Measurements from ENCODE around the gene ZNF534. TPM values are rescaled to one million over a fixed set of nuclear protein-coding genes. Genes with fewer than 3 reads are reported as not detected.
A peak's percentile ranks its signal among the peaks of the same experiment; 100 is the strongest.

The ZNF534 gene
- total RNA-seq, 1 experiment from 2014 or later = not detected

DNA sequence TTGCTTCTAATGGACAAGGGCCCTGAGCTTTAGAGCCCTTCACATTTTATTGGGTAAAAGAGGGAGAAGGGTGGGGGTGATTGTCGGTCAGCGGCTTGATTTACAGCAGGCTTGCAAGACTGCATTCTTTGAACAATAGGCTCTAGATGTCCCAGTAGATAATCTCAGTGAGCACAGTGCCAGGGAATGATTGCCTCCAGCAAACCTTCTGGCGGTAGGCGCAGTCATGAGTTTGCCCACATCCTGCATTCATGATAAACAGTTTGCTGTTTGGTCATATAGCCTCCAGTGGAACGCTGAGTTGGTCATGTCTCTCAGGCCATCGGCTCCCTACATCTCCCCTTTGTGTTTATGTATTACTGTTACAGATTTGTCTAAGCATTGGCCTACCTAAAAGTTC is 18.7 kb upstream of the ZNF534 start:
- Mint-ChIP-seq H3K9me3 (ENCODE audit: unreplicated experiment) (peaks cover 17% of the 10 kb centered on the region), H3K27ac (ENCODE audit: low read depth, unreplicated experiment) (no peak overlapping the region), H3K36me3 (ENCODE audit: insufficient read depth, unreplicated experiment) (peaks cover 37% of the 10 kb centered on the region), H3K4me1 (ENCODE audit: insufficient read depth, unreplicated experiment) (no peaks in the 10 kb centered on the region), H3K4me3 (ENCODE audit: unreplicated experiment) (no peak overlapping the region), H3K27me3 (ENCODE audit: insufficient read depth, unreplicated experiment) (no peaks in the 10 kb centered on the region)
- intact Hi-C loops (cut with micrococcal nuclease) = no loop called here
- TF ChIP-seq, protein P1, sequence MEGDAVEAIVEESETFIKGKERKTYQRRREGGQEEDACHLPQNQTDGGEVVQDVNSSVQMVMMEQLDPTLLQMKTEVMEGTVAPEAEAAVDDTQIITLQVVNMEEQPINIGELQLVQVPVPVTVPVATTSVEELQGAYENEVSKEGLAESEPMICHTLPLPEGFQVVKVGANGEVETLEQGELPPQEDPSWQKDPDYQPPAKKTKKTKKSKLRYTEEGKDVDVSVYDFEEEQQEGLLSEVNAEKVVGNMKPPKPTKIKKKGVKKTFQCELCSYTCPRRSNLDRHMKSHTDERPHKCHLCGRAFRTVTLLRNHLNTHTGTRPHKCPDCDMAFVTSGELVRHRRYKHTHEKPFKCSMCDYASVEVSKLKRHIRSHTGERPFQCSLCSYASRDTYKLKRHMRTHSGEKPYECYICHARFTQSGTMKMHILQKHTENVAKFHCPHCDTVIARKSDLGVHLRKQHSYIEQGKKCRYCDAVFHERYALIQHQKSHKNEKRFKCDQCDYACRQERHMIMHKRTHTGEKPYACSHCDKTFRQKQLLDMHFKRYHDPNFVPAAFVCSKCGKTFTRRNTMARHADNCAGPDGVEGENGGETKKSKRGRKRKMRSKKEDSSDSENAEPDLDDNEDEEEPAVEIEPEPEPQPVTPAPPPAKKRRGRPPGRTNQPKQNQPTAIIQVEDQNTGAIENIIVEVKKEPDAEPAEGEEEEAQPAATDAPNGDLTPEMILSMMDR (IDR thresholded peaks at IDR 0.05; ENCODE audit: unreplicated experiment) = no peak
- POLR2A ChIA-PET = no interaction called here
- no TSS peak for BruUV-seq (replicated peaks)
- CTCF ChIA-PET = no interaction called here
- DNase-seq (ENCODE audit: unreplicated experiment) = no peak

DNA sequence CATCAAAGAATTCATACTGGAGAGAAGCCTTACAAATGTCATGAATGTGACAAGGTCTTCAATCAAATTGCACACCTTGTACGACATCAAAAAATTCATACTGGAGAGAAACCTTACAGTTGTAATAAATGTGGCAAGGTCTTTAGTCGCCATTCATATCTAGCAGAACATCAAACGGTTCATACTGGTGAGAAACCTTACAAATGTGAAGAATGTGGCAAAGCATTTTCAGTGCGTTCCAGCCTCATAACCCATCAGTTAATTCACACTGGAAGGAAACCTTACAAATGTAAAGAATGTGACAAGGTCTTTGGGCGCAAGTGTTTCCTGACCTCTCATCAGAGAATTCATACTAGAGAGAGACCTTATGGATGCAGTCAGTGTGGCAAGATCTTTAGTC is 13.2 kb upstream of the ZNF534 start:
- no peak overlapping the region for H3K27ac Mint-ChIP-seq (ENCODE audit: low read depth, unreplicated experiment)
- H3K27me3 Mint-ChIP-seq (ENCODE audit: insufficient read depth, unreplicated experiment) = no peaks in the 10 kb centered on the region
- H3K36me3 Mint-ChIP-seq (ENCODE audit: insufficient read depth, unreplicated experiment) = peaks cover 5% of the 10 kb centered on the region
- H3K4me1 Mint-ChIP-seq (ENCODE audit: insufficient read depth, unreplicated experiment) = no peaks in the 10 kb centered on the region
- TF ChIP-seq, protein P1 (IDR thresholded peaks at IDR 0.05; ENCODE audit: unreplicated experiment) = no peak
- peaks cover 10% of the 10 kb centered on the region for H3K9me3 Mint-ChIP-seq (ENCODE audit: unreplicated experiment)
- CTCF ChIA-PET = no interaction called here
- intact Hi-C loops (cut with micrococcal nuclease) = no loop called here
- POLR2A ChIA-PET = no interaction called here
- TSS peak; percentile 10 for BruUV-seq (replicated peaks)
- no peak overlapping the region for H3K4me3 Mint-ChIP-seq (ENCODE audit: unreplicated experiment)
- no peak for DNase-seq (ENCODE audit: unreplicated experiment)

DNA sequence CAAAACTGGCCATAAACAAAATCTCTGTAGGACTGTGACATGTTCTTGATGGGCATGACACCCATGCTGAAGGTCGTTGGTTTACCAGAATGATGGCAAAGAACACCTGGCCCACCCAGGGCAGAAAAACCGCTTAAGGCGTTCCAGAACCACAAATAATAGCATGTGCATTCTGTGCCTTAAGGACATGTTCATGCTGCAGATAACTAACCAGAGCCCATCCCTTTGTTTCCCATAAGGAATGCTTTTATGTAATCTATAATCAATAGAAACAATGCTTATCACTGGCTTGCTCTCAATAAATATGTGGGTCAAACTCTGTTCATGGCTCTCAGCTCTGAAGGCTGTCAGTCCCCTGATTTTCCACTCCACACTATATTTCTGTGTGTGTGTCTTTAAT is 13.2 kb downstream of the ZNF534 start:
- no TSS peak for BruUV-seq (replicated peaks)
- H3K27ac Mint-ChIP-seq (ENCODE audit: low read depth, unreplicated experiment) = no peak overlapping the region
- no peaks in the 10 kb centered on the region for H3K4me1 Mint-ChIP-seq (ENCODE audit: insufficient read depth, unreplicated experiment)
- DNase-seq (ENCODE audit: unreplicated experiment) = no peak
- no peaks in the 10 kb centered on the region for H3K36me3 Mint-ChIP-seq (ENCODE audit: insufficient read depth, unreplicated experiment)
- ChIA-PET CTCF (no interaction called here), POLR2A (no interaction called here)
- TF ChIP-seq, protein P1 (IDR thresholded peaks at IDR 0.05; ENCODE audit: unreplicated experiment) = no peak
- H3K9me3 Mint-ChIP-seq (ENCODE audit: unreplicated experiment) = peaks cover 17% of the 10 kb centered on the region
- intact Hi-C loops (cut with micrococcal nuclease) = no loop called here
- no peaks in the 10 kb centered on the region for H3K27me3 Mint-ChIP-seq (ENCODE audit: insufficient read depth, unreplicated experiment)
- no peak overlapping the region for H3K4me3 Mint-ChIP-seq (ENCODE audit: unreplicated experiment)

DNA sequence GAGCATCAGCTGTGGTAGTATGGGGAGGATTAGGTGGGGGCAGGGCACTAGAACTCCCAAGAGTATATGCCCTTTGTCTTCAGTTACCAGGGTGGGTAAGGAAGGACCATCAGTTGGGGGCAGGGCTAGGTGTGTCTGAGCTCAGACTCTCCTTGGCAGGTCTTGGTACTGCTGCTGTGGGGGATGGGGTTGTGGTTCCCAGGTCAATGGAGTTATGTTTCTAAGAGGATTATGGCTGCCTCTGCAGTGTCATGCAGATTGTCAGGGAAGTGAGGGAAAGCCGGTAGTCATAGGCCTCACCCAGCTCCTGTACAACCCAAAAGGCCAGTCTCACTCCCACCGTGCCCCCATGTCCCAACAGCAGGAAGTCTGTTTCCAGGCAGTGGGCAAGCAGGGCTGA is 15.6 kb downstream of the ZNF534 start:
- BruUV-seq (replicated peaks) = no TSS peak
- Mint-ChIP-seq H3K9me3 (ENCODE audit: unreplicated experiment) (peaks cover 19% of the 10 kb centered on the region), H3K4me3 (ENCODE audit: unreplicated experiment) (no peak overlapping the region), H3K4me1 (ENCODE audit: insufficient read depth, unreplicated experiment) (no peaks in the 10 kb centered on the region), H3K27ac (ENCODE audit: low read depth, unreplicated experiment) (no peak overlapping the region), H3K27me3 (ENCODE audit: insufficient read depth, unreplicated experiment) (no peaks in the 10 kb centered on the region), H3K36me3 (ENCODE audit: insufficient read depth, unreplicated experiment) (no peaks in the 10 kb centered on the region)
- ChIA-PET POLR2A (no interaction called here), CTCF (no interaction called here)
- TF ChIP-seq, protein P1 (IDR thresholded peaks at IDR 0.05; ENCODE audit: unreplicated experiment) = no peak
- intact Hi-C loops (cut with micrococcal nuclease) = no loop called here
- DNase-seq (ENCODE audit: unreplicated experiment) = no peak
